COLO668 (cell line): ENCODE results near the gene PARN.

Source experiments
- DNase-seq: peaks from one replicate; lab custom pipeline; 2025; ENCODE audit not compliant: unreplicated experiment; lab: John Stamatoyannopoulos, UW

Gene PARN

GRCh38 chr16:14475370-14476139 lies 154.5 kb downstream of the PARN start:
- DNase-seq, result peak; percentile 31

GRCh38 chr16:14473488-14473887 lies 156.6 kb downstream of the PARN start:
- DNase-seq, result no peak

GRCh38 chr16:14472357-14472756 lies 157.7 kb downstream of the PARN start:
- no peak for DNase-seq

DNA sequence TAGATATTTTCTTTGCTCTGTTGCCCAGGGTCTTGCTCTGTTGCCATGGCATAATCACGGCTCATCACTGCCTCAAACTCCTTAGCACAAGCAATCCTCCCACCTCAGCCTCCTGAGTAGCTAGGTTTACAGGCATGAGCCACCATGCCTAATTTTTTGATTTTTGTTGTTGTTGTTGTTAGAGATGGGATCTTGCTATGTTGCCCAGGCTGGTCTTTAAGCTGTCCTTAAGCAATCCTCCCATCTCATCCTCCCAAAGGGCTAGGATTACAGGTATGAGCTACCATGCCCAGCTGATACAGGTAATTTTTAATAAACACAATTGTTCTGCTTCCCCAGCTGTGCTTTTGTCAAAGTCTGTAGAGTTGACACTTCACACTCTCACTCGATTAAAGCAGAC lies 159.3 kb downstream of the PARN start:
- no peak for DNase-seq

DNA sequence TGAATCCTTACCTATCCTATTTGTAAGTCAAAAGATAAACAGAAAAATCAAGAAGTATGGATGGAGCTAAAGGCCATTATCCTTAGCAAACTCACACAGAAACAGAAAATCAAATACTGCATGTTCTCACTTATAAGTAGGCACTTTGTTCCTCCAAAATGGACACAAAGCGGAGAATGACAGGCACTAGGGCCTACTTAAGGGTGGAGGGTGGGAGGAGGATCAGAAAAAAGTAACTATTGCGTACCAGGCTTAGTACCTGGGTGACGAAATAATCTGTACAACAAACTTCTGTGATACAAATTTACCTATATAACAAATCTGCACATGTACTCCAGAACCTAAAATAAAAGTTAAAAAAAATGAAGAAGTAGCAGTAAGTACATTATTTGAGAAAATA lies 164.3 kb downstream of the PARN start:
- DNase-seq, result no peak

DNA sequence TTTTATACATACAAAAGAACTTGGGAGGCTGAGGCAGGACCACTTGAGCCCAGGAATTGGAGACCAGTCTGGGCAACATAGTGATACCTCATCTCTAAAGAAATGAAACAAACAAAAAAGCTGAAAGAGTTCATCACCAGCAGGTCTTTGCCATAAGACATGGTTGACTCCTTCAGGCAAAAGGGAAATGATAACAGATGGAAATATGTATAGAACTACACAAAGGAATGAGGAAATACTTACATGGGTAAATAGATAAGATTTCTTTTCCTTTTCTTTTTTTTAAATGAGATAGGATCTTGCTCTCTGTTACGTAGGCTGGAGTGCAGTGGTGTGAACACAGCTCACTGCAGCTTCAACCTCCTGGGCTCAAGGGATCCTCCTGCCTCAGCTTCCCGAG lies 165.3 kb downstream of the PARN start:
- DNase-seq, result no peak

DNA sequence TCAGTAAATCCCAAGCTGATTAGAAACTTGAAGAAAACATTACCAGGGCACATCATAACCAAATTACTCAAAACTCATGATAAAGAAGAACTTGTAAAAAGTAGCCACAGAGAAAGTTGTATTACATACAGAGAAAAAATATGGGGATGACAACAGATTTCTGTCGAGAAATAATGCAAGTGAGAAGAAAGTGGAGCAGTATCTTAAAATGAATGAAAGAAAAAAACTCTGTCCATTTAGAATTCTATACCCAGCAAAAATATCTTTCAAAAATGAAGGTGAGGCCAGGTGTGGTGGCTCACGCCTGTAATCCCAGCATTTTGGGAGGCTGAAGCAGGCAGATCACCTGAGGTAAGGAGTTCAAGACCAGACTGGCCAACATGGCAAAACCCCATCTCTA lies 165.9 kb downstream of the PARN start:
- no peak for DNase-seq

DNA sequence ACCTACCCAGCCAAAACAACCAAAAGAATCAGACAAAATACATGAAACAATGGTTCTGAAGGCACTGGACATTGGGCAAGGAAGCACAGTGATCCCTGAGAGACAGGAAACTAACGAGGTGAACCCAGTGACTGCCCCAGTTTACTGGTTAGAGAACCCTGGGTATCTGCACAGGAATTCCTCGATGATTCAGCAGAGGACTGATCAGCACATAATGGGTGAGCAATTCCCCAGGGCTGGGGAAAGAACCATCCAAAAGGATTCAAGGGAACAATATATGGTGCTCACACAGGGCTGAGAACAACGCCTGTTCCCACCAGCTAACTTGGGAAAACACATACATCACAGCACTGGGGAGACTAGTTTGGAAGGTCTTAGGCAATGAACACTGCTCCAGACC lies 167.2 kb downstream of the PARN start:
- DNase-seq, result no peak

GRCh38 chr16:14460726-14461125 lies 169.3 kb downstream of the PARN start:
- DNase-seq, result no peak

DNA sequence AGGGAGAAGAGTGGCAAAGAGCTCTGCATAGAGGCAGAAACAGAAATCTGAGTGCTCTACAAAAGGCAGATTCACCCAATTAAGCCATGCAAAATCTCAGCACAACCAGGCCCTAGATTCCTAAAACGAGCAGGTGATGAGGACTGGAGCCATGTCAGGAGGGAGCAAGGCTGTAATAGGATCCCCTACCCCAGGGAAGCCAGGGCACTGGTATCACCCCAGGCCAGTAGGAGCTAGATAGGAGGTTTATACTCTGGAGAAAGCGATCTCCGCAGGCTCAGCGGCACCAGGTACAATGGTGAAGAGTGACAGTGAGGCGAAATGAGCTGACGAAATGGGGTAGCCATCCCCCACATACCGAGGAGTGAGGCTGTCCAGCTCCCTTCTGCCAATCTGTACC lies 171.5 kb downstream of the PARN start:
- no peak for DNase-seq

- DNase-seq, result no peak
Measured at GRCh38 chr16:14456793-14457481, 173.1 kb downstream of the PARN start.

- no peak for DNase-seq
Measured at GRCh38 chr16:14455573-14455972, 174.5 kb downstream of the PARN start.

DNA sequence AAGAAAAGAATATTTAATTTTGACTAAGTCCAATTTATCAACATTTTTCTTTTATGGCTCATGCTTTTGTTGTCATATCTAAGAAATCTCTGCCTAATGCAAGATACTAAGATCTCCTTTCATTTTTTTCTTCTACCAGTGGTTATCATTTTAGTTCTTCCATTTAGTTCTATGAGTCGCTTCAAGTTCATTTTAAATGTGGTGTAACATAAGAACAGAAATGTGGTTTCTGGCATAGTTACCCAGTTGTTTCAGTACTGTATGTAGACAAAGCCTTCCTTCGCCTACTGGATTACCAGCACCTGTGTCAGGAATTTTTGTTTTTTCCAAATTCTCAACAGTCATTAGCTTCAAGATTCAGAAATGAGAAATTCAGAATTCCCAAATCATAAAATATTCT lies 175.7 kb downstream of the PARN start:
- DNase-seq, result no peak

DNA sequence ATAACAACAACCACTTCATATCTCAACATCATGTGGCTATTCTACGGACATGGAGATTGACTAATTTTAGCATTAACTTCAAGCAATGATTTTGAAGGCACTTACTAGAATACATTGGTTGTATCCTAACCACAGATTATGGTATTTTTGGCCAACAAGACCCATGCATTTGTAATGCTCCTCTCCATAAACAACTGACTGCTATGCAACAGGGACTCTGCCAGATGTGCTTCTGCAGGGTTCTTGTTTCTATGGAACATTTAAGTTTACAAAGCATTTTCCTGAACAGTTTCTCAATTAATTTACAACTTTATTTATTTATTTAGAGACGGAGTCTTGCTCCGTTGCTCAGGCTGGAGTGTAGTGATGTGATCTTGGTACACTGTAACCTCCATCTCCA lies 178.0 kb downstream of the PARN start:
- no peak for DNase-seq

GRCh38 chr16:14450846-14451245 lies 179.2 kb downstream of the PARN start:
- no peak for DNase-seq

- DNase-seq, result no peak
Measured at GRCh38 chr16:14449790-14450480, 180.1 kb downstream of the PARN start.

DNA sequence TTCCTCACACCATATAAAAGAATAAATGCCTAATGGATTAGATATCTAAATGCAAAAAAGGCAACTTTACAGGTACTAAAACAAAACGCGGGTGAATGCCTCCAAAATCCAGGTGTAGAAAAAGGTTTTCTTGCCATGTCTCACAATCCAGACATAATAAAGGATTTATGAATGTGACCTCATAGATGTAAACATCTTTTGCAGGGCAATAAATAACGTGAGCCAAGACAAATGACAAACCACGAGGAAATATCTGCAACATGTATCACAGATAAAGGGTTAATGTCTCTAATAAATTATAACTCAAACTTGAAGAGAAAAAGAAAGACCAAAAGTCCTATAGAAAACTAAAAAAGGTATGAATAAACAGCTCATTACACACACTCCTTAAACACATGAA lies 180.7 kb downstream of the PARN start:
- DNase-seq, result no peak

DNA sequence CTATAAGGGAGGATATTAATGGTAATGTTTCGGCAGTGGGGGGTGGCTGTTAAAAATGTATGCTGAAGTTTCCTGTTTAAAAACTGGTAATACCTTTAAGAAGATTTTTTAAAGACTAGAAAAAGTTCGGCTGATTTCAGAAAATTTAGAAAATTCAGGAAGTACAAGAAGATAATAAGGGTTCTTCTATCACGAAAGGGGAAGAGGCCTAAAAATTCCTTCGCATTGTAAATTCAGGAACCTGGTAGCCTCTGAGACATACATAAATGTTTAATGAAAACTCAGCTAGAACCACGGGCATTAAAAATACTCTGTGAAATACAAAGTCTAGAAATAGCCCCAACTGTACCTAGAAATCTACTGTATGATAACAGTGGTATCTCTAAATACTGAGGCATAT lies 181.2 kb downstream of the PARN start:
- DNase-seq, result no peak

DNA sequence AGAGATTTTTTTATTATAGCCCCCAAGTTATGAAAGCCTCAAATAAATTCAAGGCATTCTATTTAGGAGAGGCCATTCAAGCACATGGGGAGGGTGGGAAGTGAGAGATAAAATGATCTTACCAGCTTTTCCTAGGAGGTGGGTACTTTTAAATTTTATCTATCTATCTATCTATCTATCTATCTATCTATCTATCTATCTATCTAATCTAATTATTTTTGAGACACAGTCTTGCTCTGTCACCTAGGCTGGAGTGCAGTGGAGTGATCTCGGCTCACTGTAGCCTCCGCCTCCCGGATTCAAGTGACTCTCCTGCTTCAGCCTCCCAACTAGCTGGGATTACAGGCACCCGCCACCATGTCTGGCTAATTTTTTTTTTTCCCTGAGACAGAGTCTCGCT lies 182.3 kb downstream of the PARN start:
- DNase-seq, result no peak

DNA sequence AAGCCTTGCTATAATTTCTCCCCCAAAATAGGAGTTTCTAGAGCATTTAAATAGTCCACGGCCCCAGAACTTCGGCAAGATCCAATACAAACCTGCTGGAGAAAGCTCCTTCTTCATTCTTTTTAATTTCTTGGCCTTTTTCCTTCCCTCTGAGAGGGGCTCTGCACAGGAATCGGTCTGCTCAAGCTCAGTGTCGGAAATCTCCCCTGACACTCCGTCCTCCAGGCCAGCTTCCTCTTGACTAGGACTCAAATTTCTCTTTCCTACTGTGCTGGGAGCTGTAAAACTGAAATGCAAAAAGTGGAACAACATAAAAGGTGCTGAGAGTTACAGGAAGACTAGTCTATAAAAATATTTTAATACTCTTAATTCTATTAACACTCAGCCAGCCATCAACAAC lies 183.3 kb downstream of the PARN start:
- DNase-seq, result no peak

GRCh38 chr16:14445937-14446715 lies 183.9 kb downstream of the PARN start:
- no peak for DNase-seq
